HG03039 (cell line): Measurements from ENCODE around the gene AGPAT4.
"Not testable (repeated sequence)": the region's sequence is repeated elsewhere in the genome, so short reads cannot be mapped to it uniquely, and the experiment has no call there.

ENCODE experiments used
- ATAC-seq: cut with Tn5 transposase; IDR thresholded peaks from one replicate; pipeline ENCODE4 v1.9.1; 2021; ENCODE audit warnings: mild to moderate bottlenecking, moderate library complexity; ENCODE audit not compliant: unreplicated experiment

AGPAT4 gene

DNA sequence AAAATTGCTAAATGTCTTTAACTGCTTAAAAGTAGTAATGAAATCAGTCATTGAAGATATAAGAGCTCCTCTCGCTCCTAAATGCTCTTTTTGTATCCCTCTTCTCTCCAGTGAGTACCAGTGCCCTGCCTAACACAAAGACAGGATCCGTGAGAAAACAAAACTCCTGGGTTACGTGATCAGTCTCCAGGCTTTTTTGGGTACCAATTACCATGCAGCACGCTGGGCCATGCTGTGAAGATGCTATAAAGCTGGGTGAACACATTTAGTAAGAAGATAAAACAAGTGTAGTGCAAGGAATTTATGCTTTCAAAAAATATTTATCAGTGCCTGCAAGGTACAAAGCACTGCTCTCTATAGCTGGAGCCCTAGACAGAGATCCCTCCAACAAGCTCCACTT lies 66.7 kb downstream of the AGPAT4 start:
- ATAC-seq = no peak

DNA sequence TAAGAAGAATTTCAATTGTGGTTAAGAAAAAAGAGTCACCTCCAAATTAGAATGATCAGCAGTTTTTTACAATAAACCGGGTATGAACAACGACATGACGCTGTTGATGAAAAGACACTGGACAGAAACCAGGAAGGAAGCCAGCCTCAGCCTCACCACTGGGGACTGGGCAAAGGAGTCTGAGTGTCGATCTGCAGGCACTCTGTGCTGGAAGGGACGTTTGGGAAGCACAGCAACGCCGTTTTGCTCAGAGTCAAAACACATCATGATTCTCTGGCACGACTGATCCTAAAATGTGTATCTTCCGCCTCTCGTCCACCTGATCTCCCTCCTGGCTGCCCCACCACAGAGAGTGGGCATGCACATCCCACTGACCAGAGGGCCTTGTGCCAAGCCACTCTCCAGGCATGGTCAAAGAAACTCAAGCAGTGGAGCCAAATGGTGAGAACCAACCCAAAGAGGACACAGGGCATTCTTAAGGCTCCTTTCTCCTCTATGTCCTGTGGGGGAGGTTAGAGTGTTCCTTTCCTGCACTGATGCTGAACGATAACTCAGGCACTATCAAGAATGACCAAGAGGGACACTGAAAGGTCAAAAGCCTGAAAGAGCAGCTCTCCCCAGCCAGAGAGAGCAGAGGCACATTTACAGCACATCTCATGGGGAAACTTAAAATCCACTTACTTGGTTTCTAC lies 68.8 kb downstream of the AGPAT4 start:
- no peak for ATAC-seq

DNA sequence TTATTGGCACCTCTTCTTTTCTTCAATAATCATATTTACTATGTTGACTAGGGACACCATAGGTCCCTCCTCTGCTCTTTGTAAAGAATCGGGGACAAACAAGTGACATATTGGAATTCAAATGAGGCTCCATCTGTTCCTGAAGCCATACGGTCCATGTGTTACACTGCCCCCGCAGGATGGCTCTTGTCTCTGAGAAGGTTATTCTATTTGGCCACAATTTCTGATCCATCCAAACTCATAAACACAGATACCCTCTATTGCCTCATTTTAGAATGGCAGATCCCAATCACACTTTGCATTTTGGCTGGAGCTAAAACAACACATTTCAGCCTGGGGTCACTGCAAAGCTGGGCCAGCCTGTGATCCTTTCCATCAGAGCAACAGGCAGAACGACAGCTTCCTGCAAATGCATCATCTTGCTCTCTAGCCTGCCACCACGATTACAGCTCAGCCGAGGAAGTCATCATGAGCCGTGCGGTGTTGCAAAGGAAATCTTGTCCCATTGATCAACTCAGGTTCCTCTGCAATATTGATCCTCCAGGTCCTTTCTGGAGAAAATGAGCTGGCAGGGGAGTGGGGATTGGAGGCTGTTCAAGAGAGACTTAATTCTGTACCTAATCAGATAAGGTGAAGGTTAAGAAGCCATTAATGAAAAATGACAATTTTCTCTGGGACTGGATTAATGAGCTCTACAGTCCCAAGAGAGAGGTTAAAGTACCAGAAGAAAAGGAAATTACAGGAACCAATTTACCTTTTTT lies 73.1 kb downstream of the AGPAT4 start:
- ATAC-seq = no peak

DNA sequence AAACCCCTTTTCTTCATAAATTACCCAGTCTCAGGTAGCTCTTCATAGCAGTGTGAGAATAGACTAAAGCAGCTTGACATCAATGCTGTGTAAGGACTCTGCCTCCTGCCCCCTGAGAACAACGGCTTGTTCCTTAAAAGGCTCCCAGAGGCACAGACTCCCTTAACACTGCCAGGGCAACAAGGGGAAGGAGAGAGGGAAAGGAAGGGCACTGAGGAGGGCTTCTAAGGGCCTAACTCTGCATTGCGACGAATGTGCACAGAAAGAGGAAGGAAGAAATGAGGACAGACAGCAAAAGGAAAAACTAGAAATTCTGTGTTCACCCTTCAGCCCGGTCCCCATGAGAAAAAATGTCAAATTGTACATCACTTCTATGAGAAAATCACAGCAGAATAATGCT lies 74.0 kb downstream of the AGPAT4 start:
- ATAC-seq = no peak

DNA sequence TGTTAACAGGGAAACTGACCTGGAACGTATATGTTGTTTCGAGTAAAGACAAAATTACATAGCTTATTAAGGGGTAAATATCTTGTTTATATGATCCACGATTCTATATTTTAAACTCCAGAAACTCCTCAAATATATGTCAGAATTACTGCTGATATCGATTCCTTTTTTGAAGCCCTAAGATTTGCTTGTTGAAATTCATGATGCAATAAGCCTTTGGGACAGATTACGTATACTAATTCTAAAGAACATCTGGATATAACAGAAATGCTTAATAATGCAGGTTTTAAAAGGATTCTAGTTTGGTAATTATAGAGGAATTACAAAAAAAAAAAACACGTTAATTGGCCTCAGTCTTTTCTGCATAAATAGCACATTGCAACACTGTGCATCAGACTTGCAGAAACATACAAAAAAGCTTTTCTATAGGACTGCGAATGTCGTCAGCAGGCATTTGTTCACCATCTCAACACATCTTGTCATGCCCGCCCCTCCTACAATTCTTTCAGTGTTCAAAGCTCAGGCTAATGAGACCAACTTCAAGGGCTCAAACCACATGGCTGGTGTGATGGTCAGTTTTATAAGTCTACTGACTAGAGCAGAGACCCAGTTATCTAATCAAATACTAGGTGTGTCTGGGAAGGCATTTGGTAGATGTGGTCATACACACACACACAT lies 74.9 kb downstream of the AGPAT4 start:
- ATAC-seq = no peak

DNA sequence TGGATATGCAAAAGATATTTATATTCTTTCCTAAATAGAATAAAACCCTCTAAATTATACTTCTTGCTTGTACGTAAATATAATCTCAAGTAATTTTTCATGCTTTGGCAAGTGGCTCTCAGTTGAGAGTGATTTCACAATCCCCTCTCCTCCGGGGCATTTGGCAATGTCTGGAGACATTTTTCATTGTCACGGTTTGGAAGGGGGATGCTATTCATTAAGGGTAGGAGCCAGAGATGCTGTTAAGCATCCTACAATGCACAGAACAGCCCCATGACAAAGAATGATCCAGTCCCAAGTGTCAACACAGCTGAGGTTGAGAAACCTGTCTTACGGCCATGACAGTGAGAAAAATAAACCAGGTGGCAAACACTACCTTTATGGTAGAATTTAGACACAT lies 75.7 kb downstream of the AGPAT4 start:
- ATAC-seq = no peak

DNA sequence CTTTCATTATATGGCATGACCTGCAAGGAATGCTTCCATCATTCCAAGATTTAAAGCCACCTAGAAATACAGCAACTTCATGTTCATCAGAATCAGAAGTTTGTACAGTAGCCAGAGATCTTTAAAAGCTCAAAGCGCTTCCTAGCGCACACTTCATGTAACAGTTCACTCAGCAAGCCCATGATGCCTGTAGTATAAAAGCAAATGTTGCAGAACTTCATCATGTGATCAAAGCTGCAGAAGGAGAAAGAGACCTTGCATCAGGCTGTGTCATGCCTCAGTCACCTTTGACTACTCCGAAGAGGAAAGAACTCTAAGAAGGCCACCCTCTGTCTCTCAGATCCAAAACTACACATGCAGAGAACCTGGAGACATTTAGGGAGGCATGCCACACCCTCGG lies 78.5 kb downstream of the AGPAT4 start:
- ATAC-seq = no peak

DNA sequence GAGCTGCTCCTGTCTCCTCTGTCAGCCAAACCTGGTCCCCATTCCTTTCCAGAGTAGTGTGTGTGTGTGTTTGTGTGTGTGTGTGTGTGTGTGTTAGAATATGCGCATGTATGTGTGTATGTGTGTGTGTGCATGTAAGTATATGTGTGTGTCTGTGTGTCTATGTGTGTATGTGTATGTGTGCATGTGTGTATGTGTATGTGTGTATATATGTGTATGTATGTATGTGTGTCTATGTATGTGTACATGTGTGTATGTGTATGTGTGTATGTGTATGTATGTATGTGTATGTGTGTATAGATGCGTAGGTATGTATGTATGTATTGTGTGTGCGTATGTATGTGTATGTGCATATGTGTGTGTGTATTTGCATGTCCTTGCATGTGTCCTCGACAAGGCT lies 79.5 kb downstream of the AGPAT4 start:
- no peak for ATAC-seq

DNA sequence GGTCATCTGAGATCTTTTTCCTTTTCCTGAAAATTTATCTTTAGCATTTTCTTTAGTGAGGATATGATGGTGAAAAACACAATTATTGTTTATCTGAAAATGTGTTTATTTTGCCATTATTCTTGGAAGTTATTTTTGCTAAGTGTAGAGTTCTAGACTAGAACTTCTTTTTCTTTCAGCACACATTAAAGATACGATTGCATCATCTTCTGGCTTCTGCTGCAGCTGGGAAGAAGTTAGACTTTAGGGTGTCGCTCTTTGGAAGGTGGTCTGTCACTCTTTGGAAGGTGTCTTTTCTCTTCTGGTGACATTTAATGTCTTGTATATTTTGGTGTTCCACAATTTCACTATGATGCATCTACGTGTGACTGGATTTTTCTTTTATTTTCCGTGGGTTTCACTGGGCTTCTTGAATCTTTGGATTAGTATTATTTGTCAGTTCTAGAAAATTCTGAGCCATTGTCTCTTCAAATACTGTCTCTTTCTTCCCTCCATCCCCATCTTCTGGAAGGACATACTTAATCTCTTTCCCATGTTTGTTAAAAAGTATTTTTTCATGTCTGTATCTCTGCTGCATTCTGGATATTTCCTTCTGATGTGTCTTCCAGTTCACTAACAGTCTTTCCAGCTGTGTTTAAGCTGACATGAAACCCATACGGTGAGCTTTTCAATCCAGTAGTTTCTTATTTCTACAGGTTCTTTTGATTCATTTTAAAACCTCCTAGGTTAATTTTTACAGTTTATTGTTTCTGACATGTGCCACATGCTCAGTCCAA lies 81.0 kb downstream of the AGPAT4 start:
- no peak for ATAC-seq

DNA sequence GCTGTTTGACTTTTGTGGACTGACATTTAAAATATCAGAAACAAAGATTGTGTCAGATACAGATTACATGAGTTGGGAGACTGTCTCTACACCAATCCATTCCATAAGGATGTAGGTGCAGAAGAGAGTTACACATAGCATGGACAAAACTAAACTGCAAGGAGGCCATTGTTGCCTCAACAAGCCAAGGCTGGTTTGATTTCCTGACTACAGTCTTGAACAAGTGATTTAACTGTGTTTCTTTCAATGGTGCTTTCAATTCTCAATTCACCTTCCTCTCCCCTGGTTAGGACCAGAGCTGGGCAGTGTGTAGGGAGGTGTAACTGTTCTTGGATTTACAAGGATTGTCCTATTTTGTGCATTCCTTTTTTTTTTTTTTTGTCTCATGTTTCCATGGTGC lies 82.2 kb downstream of the AGPAT4 start:
- no peak for ATAC-seq

DNA sequence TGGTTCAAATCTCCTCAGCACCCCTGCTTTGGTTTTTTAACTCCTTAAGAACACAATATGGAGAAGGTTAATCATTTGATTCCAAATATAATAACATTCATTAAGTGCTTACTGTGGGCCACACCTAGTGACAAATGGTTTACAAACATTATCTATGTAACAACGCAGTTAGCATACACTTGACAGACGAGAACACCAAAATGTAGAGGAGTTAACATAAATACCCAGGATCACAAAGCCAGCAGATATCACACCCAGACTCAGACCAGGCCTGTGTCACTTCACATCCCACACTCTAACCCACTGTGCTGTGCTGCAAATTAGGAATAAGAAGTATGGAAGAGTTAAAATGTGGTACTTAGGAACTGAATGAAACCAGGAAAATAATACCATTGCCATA lies 82.9 kb downstream of the AGPAT4 start:
- ATAC-seq = no peak

DNA sequence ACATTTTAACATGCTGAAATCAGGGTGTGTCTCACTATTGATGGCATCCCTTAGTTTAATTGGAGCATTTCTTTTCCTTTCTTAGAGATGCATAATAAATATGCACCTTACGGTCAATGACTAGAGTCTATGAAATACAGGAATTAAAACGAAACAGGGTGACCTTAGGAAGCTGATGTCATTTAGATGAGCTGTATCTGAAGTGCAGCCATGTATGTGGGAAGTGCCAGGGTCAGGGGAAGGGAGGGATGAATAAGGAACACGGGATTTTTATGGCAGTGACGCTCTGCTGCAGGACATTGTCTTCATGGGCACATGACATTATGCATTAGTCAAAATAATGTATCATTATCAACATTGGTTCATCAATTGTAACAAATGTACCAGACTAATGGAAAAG lies 84.0 kb downstream of the AGPAT4 start:
- no peak for ATAC-seq

DNA sequence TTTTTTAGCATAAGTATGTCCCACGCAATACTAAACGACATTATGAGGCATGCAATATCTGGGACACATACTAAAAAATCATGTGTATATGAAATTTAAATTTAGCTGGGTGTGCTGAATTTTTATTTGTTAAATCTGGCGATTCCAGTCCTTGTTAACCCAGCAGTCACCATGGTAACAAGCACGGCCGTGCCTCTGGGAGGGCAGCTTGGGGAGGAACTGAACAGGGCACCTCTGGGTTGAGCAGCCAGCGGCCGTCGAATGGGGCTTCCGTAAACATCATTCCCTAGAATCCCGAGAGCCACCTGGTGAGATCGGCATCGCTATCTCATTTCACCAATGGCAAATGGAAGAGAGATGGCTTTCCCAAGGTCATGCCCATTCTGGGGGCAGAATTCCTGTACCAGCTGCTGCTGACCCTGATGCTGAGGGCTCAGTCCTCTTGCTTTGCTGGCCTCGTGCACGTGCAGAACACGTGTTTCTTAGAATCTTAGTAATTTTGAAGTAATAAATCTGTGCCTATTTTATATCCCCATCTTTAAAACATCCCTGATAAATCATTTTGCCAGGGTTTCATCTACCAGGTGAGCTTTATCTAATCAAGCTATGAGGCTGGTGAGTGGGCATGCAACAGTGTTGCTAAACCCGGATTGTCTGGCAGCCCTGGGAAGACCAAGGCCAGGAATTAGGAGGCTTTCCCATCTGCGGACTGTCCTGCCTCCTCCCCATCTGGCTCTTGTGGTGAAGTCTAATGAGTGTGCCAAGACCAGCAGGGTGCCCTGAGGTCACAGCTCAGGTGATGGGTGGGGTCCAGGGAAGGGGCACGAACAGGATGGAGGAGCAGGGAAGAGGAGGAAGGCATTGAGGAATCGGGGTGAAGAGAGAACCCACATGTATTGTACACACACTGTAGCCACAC lies 85.1 kb downstream of the AGPAT4 start:
- no peak for ATAC-seq

DNA sequence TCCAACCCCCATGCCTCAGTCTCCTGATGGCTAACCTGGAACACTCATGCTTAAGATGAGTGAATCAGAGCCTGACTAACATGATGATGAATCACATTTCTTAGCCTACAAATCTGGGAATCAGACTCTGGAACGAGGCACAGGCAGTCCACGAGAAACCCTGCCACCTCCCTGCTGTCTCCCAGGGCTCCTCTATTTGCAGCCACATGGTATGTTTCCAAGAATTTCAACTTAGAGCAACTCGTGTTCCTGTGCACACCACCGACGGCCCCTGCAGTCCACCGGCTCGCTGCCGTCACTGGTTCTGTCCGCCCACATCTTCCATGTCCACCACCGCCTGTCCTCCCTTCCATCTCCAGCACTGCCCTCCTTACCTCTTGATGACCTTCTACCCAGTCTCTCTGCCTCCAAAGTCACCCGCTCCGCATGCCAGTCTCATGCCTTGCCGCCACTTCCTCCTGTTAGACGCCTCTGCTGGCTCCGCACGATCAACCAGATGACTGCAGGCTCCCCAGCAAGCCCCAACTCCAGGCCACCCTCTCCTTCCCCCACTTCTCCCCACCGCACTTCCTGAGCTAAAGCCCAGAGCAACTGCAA lies 87.6 kb downstream of the AGPAT4 start:
- no peak for ATAC-seq

DNA sequence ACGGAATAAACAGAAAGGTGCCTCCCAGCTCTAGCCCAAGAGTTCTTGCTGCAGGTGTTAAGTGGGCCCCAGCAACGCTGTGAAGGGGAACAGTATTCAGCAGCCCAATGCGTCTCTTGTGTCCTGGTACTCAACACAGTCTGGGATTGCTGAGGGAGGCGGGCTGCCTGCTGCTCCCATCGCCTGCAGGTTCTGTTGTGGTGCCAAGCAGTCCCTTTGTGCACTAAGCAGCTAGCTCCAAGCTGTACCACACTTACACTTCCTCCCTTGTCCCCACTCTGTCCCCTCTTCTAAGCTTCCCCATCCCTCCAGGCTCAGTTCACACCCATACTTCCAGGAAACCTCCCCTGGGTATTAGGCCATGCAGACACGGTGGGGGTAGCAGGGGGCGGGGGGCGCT lies 92.7 kb downstream of the AGPAT4 start:
- ATAC-seq = no peak

DNA sequence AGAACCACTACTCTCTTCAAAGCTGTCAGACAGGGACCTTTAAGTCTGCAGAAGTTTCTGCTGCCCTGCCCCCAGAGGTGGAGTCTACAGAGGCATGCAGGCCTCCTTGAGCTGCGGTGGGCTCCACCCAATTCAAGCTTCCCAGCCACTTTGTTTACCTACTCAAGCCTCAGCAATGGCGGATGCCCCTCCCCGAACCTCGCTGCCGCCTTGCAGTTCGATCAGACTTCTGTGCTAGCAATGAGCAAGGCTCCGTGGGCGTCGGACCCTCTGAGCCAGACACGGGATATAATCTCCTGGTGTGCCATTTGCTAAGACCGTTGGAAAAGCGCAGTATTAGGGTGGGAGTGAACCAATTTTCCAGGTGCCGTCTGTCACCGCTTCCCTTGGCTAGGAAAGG lies 95.7 kb downstream of the AGPAT4 start:
- ATAC-seq = not testable (repeated sequence)

DNA sequence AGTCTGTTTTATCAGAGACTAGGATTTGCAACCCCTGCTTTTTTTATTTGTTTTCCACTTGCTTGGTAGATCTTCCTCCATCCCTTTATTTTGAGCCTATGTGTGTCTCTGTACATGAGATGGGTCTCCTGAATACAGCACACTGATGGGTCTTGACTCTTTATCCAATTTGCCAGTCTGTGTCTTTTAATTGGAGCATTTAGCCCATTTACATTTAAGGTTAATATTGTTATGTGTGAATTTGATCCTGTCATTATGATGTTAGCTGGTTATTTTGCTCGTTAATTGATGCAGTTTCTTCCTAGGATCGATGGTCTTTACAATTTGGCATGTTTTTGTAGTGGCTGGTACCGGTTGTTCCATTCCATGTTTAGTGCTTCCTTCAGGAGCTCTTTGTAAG lies 97.4 kb downstream of the AGPAT4 start:
- not testable (repeated sequence) for ATAC-seq

DNA sequence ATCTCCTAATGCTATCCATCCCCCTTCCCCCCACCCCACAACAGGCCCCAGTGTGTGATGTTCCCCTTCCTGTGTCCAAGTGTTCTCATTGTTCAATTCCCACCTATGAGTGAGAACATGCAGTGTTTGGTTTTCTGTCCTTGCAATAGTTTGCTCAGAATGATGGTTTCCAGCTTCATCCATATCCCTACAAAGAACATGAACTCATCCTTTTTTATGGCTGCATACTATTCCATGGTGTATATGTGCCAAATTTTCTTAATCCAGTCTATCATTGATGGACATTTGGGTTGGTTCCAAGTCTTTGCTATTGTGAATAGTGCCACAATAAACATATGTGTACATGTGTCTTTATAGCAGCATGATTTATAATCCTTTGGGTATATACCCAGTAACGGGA lies 101.1 kb downstream of the AGPAT4 start:
- not testable (repeated sequence) for ATAC-seq

DNA sequence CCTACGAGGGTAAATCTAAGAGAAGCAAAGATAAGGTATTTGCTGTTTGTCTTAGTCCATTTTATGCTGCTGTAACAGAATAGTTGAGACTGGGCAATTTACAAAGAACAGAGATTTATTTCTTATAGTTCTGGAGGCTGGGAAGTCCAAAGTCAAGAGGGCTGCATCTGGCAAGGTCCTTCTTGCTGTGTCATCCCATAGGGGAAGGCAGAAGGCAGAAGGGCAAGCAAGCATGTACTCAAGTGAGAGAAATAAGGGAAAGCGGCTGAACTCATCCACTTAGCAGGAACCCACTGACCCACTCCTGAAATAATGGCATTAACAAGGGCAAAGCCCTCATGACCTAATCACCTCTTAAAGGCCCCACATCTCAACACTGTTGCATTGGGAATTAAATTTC lies 102.7 kb downstream of the AGPAT4 start:
- no peak for ATAC-seq

DNA sequence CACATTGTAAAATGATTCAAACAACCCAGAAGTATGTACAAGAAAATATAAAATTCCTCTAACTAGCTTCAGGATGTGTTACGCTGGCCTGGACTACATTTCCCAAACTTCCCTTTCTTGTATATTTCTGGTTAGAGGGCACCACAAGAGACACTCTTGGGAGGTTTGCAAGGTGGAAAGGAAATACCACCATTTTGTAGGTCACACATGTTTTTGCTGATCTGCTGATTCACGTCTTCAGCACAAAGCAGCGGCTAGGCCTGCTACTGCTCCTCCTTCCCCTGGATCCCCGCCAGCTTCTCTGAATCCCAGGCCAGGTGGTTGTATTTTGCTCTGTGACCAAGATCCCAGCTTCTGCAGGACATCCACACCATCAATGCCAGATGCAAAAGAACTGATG lies 104.2 kb downstream of the AGPAT4 start:
- no peak for ATAC-seq
